HEK293 (cell line): ENCODE results near the gene ANKH.

Experiments
- CTCF ChIA-PET: fragments of 350-600 bp; formaldehyde crosslinking; extraction: SDS; loops from one replicate; lab custom pipeline; 2021; ENCODE audit warnings: antibody characterized with exemption; lab: Yijun Ruan, JAX
- POLR2A ChIA-PET: fragments of 300-600 bp; formaldehyde crosslinking; extraction: SDS; loops from one replicate; lab custom pipeline; 2020; ENCODE audit warnings: antibody characterized with exemption, inconsistent platforms; lab: Yijun Ruan, JAX
- H3K27ac ChIP-seq: fragments of 200-500 bp; sonication (Bioruptor generic); 2 replicates; pipeline ENCODE4 v1.5.1; 2014; ENCODE audit warnings: low read depth, low read length, control low read depth, inconsistent platforms; ENCODE audit errors: extremely low read depth
- H3K36me3 ChIP-seq, 2 experiments: fragments of 200-500 bp in 1 of 2; sonication (Bioruptor generic) in 1 of 2; 1 replicate in 1 of 2; 2 replicates in 1 of 2; pipeline ENCODE4 v1.5.1; 2014 to 2017; ENCODE audit warnings: inconsistent platforms in 2 of 2, low read length in 2 of 2; ENCODE audit not compliant: control insufficient read depth in 2 of 2, insufficient read depth in 1 of 2
- H3K4me1 ChIP-seq: fragments of 200-500 bp; sonication (Bioruptor generic); 2 replicates; pipeline ENCODE4 v1.5.1; 2014; ENCODE audit warnings: mild to moderate bottlenecking, low read length, inconsistent platforms; ENCODE audit not compliant: control insufficient read depth, insufficient read depth
- H3K4me3 ChIP-seq: 2 replicates; pipeline ENCODE4 v1.5.1; 2011; ENCODE audit warnings: low read depth, mild to moderate bottlenecking, control low read depth, low read length, moderate library complexity
- H3K9me3 ChIP-seq: fragments of 200-500 bp; sonication (Bioruptor generic); 2 replicates; pipeline ENCODE4 v1.5.1; 2014; ENCODE audit warnings: low read depth, low read length, inconsistent platforms; ENCODE audit not compliant: control insufficient read depth, insufficient read depth
- GLI2 ChIP-seq: fragments of 450-650 bp; formaldehyde crosslinking; IDR thresholded peaks from 2 replicates; pipeline ENCODE4; 2017; ENCODE audit warnings: missing biosample characterization, missing genetic modification characterization, low read depth, borderline replicate concordance
- KLF9 ChIP-seq: fragments of 450-650 bp; formaldehyde crosslinking; IDR thresholded peaks from 2 replicates; pipeline ENCODE4 v1.5.1; 2016; ENCODE audit warnings: missing biosample characterization, missing genetic modification characterization, low read depth
- OVOL3 ChIP-seq: fragments of 450-650 bp; formaldehyde crosslinking; IDR thresholded peaks from 2 replicates; pipeline ENCODE4 v1.5.1; 2016; ENCODE audit warnings: missing biosample characterization, missing genetic modification characterization
- SCRT1 ChIP-seq: fragments of 450-650 bp; formaldehyde crosslinking; IDR thresholded peaks from 2 replicates; pipeline ENCODE4 v1.5.1; 2016; ENCODE audit warnings: missing biosample characterization, missing genetic modification characterization, borderline replicate concordance
- ZBTB48 ChIP-seq: fragments of 450-650 bp; formaldehyde crosslinking; IDR thresholded peaks from 2 replicates; pipeline ENCODE4 v1.5.1; 2016; ENCODE audit warnings: missing biosample characterization, missing genetic modification characterization
- ZNF140 ChIP-seq: fragments of 450-650 bp; formaldehyde crosslinking; IDR thresholded peaks from 2 replicates; pipeline ENCODE4 v1.5.1; 2016; ENCODE audit warnings: missing biosample characterization, missing genetic modification characterization
- ZNF146 ChIP-seq: fragments of 450-650 bp; formaldehyde crosslinking; IDR thresholded peaks from 2 replicates; pipeline ENCODE4 v1.5.1; 2016; ENCODE audit warnings: missing biosample characterization, missing genetic modification characterization
- ZNF16 ChIP-seq: fragments of 450-650 bp; formaldehyde crosslinking; IDR thresholded peaks from 2 replicates; pipeline ENCODE4 v1.5.1; 2016; ENCODE audit warnings: low read depth, missing biosample characterization, missing genetic modification characterization
- ZNF223 ChIP-seq: fragments of 450-650 bp; formaldehyde crosslinking; IDR thresholded peaks from 2 replicates; pipeline ENCODE4 v1.5.1; 2016; ENCODE audit warnings: missing biosample characterization, missing genetic modification characterization
- ZNF23 ChIP-seq: fragments of 450-650 bp; formaldehyde crosslinking; IDR thresholded peaks from 2 replicates; pipeline ENCODE4 v1.5.1; 2016; ENCODE audit warnings: missing biosample characterization, missing genetic modification characterization, borderline replicate concordance
- ZNF302 ChIP-seq: fragments of 450-650 bp; formaldehyde crosslinking; IDR thresholded peaks from 2 replicates; pipeline ENCODE4 v1.5.1; 2016; ENCODE audit warnings: missing biosample characterization, missing genetic modification characterization, low read depth
- ZNF366 ChIP-seq: fragments of 450-650 bp; formaldehyde crosslinking; conservative IDR thresholded peaks from 2 replicates; pipeline ENCODE4 v1.5.1; 2016; ENCODE audit warnings: missing biosample characterization, missing genetic modification characterization
- ZNF654 ChIP-seq: fragments of 450-650 bp; formaldehyde crosslinking; IDR thresholded peaks from 2 replicates; pipeline ENCODE4 v1.5.1; 2016; ENCODE audit warnings: low read depth, missing biosample characterization, missing genetic modification characterization
- ZSCAN30 ChIP-seq: fragments of 450-650 bp; IDR thresholded peaks from 2 replicates; pipeline ENCODE4 v1.5.1; 2018; ENCODE audit warnings: missing biosample characterization, mild to moderate bottlenecking, missing genetic modification characterization, moderate library complexity
- TF ChIP-seq, protein P1 (sequence below): fragments of 450-650 bp; formaldehyde crosslinking; IDR thresholded peaks from 2 replicates; pipeline ENCODE4 v1.5.1; 2016; ENCODE audit warnings: missing biosample characterization, missing genetic modification characterization, low read depth
- TF ChIP-seq, protein P2 (sequence below): fragments of 450-650 bp; formaldehyde crosslinking; IDR thresholded peaks from 2 replicates; pipeline ENCODE4 v1.5.1; 2016; ENCODE audit warnings: missing biosample characterization, missing genetic modification characterization
- TF ChIP-seq, protein P3 (sequence below): fragments of 450-650 bp; formaldehyde crosslinking; IDR thresholded peaks from 2 replicates; pipeline ENCODE4 v1.5.1; 2016; ENCODE audit warnings: missing biosample characterization, missing genetic modification characterization
- TF ChIP-seq, protein P4 (sequence below): fragments of 450-650 bp; formaldehyde crosslinking; IDR thresholded peaks from 2 replicates; pipeline ENCODE4 v1.5.1; 2016; ENCODE audit warnings: missing biosample characterization, missing genetic modification characterization, borderline replicate concordance
- TF ChIP-seq, protein P5 (sequence below): fragments of 450-650 bp; formaldehyde crosslinking; IDR thresholded peaks from 2 replicates; pipeline ENCODE4 v1.5.1; 2016; ENCODE audit warnings: missing biosample characterization, missing genetic modification characterization, low read depth

The ANKH gene

DNA sequence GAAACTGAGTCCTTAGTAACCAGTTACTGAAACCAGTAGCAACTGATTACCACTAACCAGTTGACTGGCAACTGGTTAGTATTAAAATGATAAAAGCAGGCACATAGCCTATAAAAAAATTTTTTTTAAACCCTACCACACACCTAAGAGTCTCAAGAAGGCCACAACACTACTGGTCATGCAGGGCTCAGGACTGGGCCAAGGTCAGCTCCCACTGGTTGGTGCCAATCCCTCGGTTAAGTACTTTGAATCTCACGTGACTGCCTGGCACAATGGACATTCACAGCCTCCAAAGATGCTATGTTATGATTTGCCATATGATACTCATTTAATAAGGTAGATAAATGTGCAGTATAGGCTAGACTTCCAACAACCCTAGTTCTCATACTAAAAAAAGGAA is 8.5 kb downstream of the ANKH start:
- ChIA-PET POLR2A (no interaction called here), CTCF (interaction anchor here (0.6 to 2.0 kb wide), 3 partner anchors 10 to 136 kb away, joined by 3 to 6 read pairs (median 4); no protein-coding TSS in a partner anchor)
- Histone ChIP-seq H3K9me3 (no peaks in the 10 kb centered on the region), H3K27ac (no peak overlapping the region), H3K4me3 (no peak overlapping the region), H3K4me1 (peaks cover 8% of the 10 kb centered on the region), H3K36me3 (no peaks in the 10 kb centered on the region)
- TF ChIP-seq, protein P1, sequence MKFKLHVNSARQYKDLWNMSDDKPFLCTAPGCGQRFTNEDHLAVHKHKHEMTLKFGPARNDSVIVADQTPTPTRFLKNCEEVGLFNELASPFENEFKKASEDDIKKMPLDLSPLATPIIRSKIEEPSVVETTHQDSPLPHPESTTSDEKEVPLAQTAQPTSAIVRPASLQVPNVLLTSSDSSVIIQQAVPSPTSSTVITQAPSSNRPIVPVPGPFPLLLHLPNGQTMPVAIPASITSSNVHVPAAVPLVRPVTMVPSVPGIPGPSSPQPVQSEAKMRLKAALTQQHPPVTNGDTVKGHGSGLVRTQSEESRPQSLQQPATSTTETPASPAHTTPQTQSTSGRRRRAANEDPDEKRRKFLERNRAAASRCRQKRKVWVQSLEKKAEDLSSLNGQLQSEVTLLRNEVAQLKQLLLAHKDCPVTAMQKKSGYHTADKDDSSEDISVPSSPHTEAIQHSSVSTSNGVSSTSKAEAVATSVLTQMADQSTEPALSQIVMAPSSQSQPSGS (tag by site-specific recombination) = no peak
- TF ChIP-seq, protein P2, sequence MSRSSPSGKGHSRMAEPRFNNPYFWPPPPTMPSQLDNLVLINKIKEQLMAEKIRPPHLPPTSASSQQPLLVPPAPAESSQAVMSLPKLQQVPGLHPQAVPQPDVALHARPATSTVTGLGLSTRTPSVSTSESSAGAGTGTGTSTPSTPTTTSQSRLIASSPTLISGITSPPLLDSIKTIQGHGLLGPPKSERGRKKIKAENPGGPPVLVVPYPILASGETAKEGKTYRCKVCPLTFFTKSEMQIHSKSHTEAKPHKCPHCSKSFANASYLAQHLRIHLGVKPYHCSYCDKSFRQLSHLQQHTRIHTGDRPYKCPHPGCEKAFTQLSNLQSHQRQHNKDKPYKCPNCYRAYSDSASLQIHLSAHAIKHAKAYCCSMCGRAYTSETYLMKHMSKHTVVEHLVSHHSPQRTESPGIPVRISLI (tag by site-specific recombination) = no peak
- TF ChIP-seq, protein P3, sequence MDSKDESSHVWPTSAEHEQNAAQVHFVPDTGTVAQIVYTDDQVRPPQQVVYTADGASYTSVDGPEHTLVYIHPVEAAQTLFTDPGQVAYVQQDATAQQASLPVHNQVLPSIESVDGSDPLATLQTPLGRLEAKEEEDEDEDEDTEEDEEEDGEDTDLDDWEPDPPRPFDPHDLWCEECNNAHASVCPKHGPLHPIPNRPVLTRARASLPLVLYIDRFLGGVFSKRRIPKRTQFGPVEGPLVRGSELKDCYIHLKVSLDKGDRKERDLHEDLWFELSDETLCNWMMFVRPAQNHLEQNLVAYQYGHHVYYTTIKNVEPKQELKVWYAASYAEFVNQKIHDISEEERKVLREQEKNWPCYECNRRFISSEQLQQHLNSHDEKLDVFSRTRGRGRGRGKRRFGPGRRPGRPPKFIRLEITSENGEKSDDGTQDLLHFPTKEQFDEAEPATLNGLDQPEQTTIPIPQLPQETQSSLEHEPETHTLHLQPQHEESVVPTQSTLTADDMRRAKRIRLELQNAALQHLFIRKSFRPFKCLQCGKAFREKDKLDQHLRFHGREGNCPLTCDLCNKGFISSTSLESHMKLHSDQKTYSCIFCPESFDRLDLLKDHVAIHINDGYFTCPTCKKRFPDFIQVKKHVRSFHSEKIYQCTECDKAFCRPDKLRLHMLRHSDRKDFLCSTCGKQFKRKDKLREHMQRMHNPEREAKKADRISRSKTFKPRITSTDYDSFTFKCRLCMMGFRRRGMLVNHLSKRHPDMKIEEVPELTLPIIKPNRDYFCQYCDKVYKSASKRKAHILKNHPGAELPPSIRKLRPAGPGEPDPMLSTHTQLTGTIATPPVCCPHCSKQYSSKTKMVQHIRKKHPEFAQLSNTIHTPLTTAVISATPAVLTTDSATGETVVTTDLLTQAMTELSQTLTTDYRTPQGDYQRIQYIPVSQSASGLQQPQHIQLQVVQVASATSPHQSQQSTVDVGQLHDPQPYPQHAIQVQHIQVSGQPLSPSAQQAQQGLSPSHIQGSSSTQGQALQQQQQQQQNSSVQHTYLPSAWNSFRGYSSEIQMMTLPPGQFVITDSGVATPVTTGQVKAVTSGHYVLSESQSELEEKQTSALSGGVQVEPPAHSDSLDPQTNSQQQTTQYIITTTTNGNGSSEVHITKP (tag by site-specific recombination) = no peak
- TF ChIP-seq ZSCAN30 (tag by site-specific recombination) = no peak
- TF ChIP-seq, protein P4, sequence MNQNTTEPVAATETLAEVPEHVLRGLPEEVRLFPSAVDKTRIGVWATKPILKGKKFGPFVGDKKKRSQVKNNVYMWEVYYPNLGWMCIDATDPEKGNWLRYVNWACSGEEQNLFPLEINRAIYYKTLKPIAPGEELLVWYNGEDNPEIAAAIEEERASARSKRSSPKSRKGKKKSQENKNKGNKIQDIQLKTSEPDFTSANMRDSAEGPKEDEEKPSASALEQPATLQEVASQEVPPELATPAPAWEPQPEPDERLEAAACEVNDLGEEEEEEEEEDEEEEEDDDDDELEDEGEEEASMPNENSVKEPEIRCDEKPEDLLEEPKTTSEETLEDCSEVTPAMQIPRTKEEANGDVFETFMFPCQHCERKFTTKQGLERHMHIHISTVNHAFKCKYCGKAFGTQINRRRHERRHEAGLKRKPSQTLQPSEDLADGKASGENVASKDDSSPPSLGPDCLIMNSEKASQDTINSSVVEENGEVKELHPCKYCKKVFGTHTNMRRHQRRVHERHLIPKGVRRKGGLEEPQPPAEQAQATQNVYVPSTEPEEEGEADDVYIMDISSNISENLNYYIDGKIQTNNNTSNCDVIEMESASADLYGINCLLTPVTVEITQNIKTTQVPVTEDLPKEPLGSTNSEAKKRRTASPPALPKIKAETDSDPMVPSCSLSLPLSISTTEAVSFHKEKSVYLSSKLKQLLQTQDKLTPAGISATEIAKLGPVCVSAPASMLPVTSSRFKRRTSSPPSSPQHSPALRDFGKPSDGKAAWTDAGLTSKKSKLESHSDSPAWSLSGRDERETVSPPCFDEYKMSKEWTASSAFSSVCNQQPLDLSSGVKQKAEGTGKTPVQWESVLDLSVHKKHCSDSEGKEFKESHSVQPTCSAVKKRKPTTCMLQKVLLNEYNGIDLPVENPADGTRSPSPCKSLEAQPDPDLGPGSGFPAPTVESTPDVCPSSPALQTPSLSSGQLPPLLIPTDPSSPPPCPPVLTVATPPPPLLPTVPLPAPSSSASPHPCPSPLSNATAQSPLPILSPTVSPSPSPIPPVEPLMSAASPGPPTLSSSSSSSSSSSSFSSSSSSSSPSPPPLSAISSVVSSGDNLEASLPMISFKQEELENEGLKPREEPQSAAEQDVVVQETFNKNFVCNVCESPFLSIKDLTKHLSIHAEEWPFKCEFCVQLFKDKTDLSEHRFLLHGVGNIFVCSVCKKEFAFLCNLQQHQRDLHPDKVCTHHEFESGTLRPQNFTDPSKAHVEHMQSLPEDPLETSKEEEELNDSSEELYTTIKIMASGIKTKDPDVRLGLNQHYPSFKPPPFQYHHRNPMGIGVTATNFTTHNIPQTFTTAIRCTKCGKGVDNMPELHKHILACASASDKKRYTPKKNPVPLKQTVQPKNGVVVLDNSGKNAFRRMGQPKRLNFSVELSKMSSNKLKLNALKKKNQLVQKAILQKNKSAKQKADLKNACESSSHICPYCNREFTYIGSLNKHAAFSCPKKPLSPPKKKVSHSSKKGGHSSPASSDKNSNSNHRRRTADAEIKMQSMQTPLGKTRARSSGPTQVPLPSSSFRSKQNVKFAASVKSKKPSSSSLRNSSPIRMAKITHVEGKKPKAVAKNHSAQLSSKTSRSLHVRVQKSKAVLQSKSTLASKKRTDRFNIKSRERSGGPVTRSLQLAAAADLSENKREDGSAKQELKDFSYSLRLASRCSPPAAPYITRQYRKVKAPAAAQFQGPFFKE = no peak
- TF ChIP-seq ZNF223 (tag by site-specific recombination) = no peak
- no peak for TF ChIP-seq ZNF16 (tag by site-specific recombination)
- no peak for TF ChIP-seq ZNF146 (tag by site-specific recombination)
- no peak for TF ChIP-seq ZNF140 (tag by site-specific recombination)
- no peak for TF ChIP-seq ZNF302 (tag by site-specific recombination)

DNA sequence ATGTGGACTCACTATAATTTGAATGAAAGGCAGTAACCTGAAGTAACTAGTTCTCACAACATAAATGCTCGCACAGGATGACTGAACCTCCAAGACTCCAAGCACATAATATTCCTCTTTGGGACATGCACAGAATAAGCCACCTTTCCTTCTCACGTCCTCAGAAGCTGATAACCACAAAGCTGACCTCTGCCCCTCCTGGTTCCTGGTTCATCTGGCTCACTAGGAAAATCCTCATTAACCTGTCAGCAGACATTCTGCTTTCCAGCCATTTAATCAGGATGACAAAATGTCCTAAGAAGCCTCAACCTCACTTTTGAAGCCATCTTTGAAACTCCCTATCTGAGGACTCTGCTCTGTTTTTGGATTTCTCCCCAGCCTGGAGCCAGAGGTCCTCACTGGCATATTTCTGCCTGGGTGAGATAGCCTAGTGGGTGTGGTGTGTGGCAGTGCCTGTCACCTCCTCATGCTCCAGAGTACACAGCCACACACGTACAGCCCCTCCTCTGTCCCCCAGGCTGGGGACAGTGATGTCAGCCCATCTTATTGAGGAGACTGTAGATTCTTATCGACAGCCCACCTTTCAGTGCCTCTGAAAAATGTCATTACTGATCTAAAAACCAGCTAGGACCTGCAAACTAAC is 10.3 kb downstream of the ANKH start:
- no peak overlapping the region for H3K4me3 ChIP-seq
- peaks cover 8% of the 10 kb centered on the region for H3K4me1 ChIP-seq
- POLR2A ChIA-PET = interaction anchor here (1.3 kb wide), 1 partner anchor 11 kb away, joined by 3 read pairs; no protein-coding TSS in a partner anchor
- no peaks in the 10 kb centered on the region for H3K9me3 ChIP-seq
- CTCF ChIA-PET = interaction anchor here (0.6 to 2.0 kb wide), 3 partner anchors 17 to 986 kb away, joined by 3 to 6 read pairs (median 4); no protein-coding TSS in a partner anchor
- H3K27ac ChIP-seq = no peak overlapping the region
- no peaks in the 10 kb centered on the region for H3K36me3 ChIP-seq
- TF ChIP-seq GLI2 (tag by site-specific recombination) (no peak), ZBTB48 (tag by site-specific recombination) (no peak), ZNF366 (no peak), KLF9 (tag by site-specific recombination) (no peak), ZNF23 (tag by site-specific recombination) (no peak), OVOL3 (tag by site-specific recombination) (no peak), SCRT1 (tag by site-specific recombination) (no peak), ZNF654 (tag by site-specific recombination) (no peak)
- TF ChIP-seq, protein P5, sequence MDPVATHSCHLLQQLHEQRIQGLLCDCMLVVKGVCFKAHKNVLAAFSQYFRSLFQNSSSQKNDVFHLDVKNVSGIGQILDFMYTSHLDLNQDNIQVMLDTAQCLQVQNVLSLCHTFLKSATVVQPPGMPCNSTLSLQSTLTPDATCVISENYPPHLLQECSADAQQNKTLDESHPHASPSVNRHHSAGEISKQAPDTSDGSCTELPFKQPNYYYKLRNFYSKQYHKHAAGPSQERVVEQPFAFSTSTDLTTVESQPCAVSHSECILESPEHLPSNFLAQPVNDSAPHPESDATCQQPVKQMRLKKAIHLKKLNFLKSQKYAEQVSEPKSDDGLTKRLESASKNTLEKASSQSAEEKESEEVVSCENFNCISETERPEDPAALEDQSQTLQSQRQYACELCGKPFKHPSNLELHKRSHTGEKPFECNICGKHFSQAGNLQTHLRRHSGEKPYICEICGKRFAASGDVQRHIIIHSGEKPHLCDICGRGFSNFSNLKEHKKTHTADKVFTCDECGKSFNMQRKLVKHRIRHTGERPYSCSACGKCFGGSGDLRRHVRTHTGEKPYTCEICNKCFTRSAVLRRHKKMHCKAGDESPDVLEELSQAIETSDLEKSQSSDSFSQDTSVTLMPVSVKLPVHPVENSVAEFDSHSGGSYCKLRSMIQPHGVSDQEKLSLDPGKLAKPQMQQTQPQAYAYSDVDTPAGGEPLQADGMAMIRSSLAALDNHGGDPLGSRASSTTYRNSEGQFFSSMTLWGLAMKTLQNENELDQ (tag by site-specific recombination) = no peak
